Liver (tissue), 9 donors: ENCODE measurements around the gene PGA5. TPM values are rescaled to one million over a fixed set of nuclear protein-coding genes. Genes with fewer than 3 reads are reported as not detected.

Experiments
- DNase-seq: peaks from one replicate; pipeline ENCODE4 v3.0.0-alpha.2; 2017; ENCODE audit warnings: low spot score
- H3K27ac ChIP-seq, 2 donors: one replicate each; pipeline ENCODE4 v1.7.0; 2013; ENCODE audit warnings: inconsistent platforms in 2 of 2, low read length in 2 of 2, control low read depth in 1 of 2, low read depth in 1 of 2, mild to moderate bottlenecking in 1 of 2
- H3K27me3 ChIP-seq, 4 donors: one replicate each; pipeline versions ENCODE4 v1.6.1 to v1.7.0; 2013; ENCODE audit warnings: low read length in 3 of 4, inconsistent platforms in 1 of 4, mild to moderate bottlenecking in 1 of 4, moderate library complexity in 1 of 4; ENCODE audit not compliant: control insufficient read depth in 4 of 4, insufficient read depth in 4 of 4
- H3K36me3 ChIP-seq, 4 donors: one replicate each; pipeline versions ENCODE4 v1.6.1 to v1.7.0; 2013; ENCODE audit warnings: low read length in 3 of 4, mild to moderate bottlenecking in 3 of 4, low read depth in 1 of 4, moderate library complexity in 1 of 4; ENCODE audit not compliant: control insufficient read depth in 4 of 4, insufficient read depth in 3 of 4
- H3K4me1 ChIP-seq, 4 donors: one replicate each; pipeline versions ENCODE4 v1.6.1 to v1.7.0; 2013; ENCODE audit warnings: low read length in 3 of 4, mild to moderate bottlenecking in 3 of 4, moderate library complexity in 1 of 4; ENCODE audit not compliant: control insufficient read depth in 4 of 4, insufficient read depth in 4 of 4
- H3K4me3 ChIP-seq, 3 donors: one replicate each; pipeline versions ENCODE4 v1.6.1 to v1.7.0; 2013; ENCODE audit warnings: low read length in 3 of 3, control low read depth in 1 of 3, low read depth in 1 of 3, mild to moderate bottlenecking in 1 of 3
- H3K9ac ChIP-seq, 2 donors: one replicate each; pipeline ENCODE4 v1.7.0; 2013; ENCODE audit warnings: low read length in 2 of 2, mild to moderate bottlenecking in 2 of 2, moderate library complexity in 2 of 2, control low read depth in 1 of 2, low read depth in 1 of 2
- H3K9me3 ChIP-seq, 4 donors: one replicate each; pipeline versions ENCODE4 v1.6.1 to v1.7.0; 2013; ENCODE audit warnings: low read length in 3 of 4; ENCODE audit not compliant: control insufficient read depth in 4 of 4
- EGR1 ChIP-seq, 2 donors: IDR thresholded peaks; 2 replicates each; pipeline ENCODE4 v1.6.1; 2016 to 2018; ENCODE audit warnings: antibody characterized with exemption in 2 of 2, low read depth in 2 of 2
- FOXA1 ChIP-seq: IDR thresholded peaks from 2 replicates; pipeline ENCODE4 v1.6.1; 2016; ENCODE audit warnings: antibody characterized with exemption
- FOXA2 ChIP-seq: IDR thresholded peaks from 2 replicates; pipeline ENCODE4 v1.6.1; 2016; ENCODE audit warnings: antibody characterized with exemption
- GABPA ChIP-seq, 2 donors: IDR thresholded peaks in 1 of 2; conservative IDR thresholded peaks in 1 of 2; 2 replicates each; pipeline ENCODE4 v1.6.1; 2016; ENCODE audit warnings: antibody characterized with exemption in 2 of 2, mild to moderate bottlenecking in 1 of 2, moderate library complexity in 1 of 2
- HNF4A ChIP-seq, 2 donors: conservative IDR thresholded peaks; 2 replicates each; pipeline ENCODE4 v1.6.1; 2016; ENCODE audit warnings: antibody characterized with exemption in 2 of 2, mild to moderate bottlenecking in 2 of 2
- HNF4G ChIP-seq: IDR thresholded peaks from 2 replicates; pipeline ENCODE4 v1.6.1; 2016; ENCODE audit warnings: antibody characterized with exemption
- JUND ChIP-seq, 2 donors: IDR thresholded peaks; 2 replicates each; pipeline ENCODE4 v1.6.1; 2016; ENCODE audit warnings: antibody characterized with exemption in 2 of 2
- NR2F2 ChIP-seq: IDR thresholded peaks from 2 replicates; pipeline ENCODE4 v1.6.1; 2016; ENCODE audit warnings: antibody characterized with exemption
- RXRA ChIP-seq, 2 donors: IDR thresholded peaks; 2 replicates each; pipeline ENCODE4 v1.6.1; 2017 to 2018; ENCODE audit warnings: antibody characterized with exemption in 2 of 2, mild to moderate bottlenecking in 1 of 2
- SP1 ChIP-seq: IDR thresholded peaks from 2 replicates; pipeline ENCODE4 v1.6.1; 2018; ENCODE audit warnings: antibody characterized with exemption, mild to moderate bottlenecking
- TAF1 ChIP-seq: conservative IDR thresholded peaks from 2 replicates; pipeline ENCODE4 v1.6.1; 2016; ENCODE audit warnings: antibody characterized with exemption, mild to moderate bottlenecking
- YY1 ChIP-seq: IDR thresholded peaks from 2 replicates; pipeline ENCODE4 v1.6.1; 2016; ENCODE audit warnings: antibody characterized with exemption, mild to moderate bottlenecking
- whole genome bisulfite sequencing: extraction: QIAGEN DNeasy Blood & Tissue Kit; methylation state at CpG from one replicate; pipeline ENCODE4 v1.1.7; 2013; 5-methylcytosine and 5-hydroxymethylcytosine counted together
- polyA plus RNA-seq, 2 donors: library from polyadenylated mRNA; stranded (reverse) in 1 of 2; unstranded in 1 of 2; fragments of 200-250 nt in 1 of 2; fragments of >200 nt in 1 of 2; fragmentation: Nextera tagmentation in 1 of 2; extraction: Ambion mirVana in 1 of 2; gene quantifications; one replicate each; pipeline versions ENCODE4 v1.2.1 to v1.2.3, GENCODE V29; 2013 to 2015
- total RNA-seq, 2 donors: library from RNA; depleted of rRNA; stranded (reverse); fragments of >200 nt; gene quantifications; one replicate each; pipeline ENCODE4 v1.2.3, GENCODE V29; 2014
- TF ChIP-seq, protein P1 (sequence below): IDR thresholded peaks from 2 replicates; pipeline ENCODE4 v1.6.1; 2016; ENCODE audit warnings: antibody characterized with exemption
- TF ChIP-seq, protein P2 (sequence below): IDR thresholded peaks from 2 replicates; pipeline ENCODE4 v1.6.1; 2016; ENCODE audit warnings: antibody characterized with exemption
- TF ChIP-seq, protein P3 (sequence below): fragments of 150-350 bp; IDR thresholded peaks from 2 replicates; pipeline ENCODE4 v1.5.1; 2017; ENCODE audit warnings: improper control_type of control experiment, low read depth, low read length; ENCODE audit not compliant: missing input control
- TF ChIP-seq, protein P4 (sequence below): IDR thresholded peaks from 2 replicates; pipeline ENCODE4 v1.6.1; 2016; ENCODE audit warnings: antibody characterized with exemption
- TF ChIP-seq, protein P5 (sequence below): IDR thresholded peaks from 2 replicates; pipeline ENCODE4 v1.6.1; 2016; ENCODE audit warnings: antibody characterized with exemption, mild to moderate bottlenecking
- donor health status: healthy.
- donor health status: healthy.
- donor health status: healthy.
- donor health status: healthy.
- donor health status: healthy.

Gene PGA5
- total and polyA plus RNA-seq, 4 donors: 0.31 to 1.7 (median 0.40) TPM; not detected in 1

DNA sequence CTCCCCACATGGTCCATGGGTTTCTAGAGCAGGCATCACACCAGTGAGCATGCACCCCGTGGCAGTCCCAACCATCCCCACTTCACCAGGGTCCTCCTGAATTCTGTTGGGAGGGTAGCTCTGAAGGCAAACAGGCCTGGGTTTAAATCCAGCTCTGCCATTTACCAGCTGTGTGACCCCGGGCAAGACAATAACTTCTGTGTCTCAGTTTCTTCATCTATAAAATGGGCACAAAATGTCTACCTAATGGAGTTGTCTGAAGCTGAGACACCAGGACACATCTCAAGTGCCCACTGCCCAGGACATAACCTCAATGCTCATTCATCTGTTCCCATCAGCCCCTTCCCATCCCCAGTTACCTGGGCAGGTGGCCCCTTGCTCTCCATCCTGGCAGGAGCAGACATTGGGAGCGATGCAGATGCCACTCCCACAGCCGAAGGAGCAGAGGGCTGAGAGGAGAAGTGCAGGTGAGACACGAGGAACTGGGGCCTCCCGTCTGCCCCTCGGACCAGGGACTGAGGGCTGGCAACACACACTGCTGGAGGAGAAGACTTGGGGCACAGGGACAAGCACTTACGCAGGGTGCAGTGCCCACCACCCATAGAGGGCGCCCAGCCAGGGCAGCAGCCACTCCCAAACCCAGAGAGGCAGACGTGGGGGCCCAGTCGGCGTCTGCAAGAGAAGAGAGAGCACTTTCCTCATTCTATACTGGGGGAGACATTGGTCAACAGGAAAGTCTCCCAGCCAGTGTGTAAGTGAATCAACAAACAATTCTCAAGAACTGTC, 50.1 kb downstream of the PGA5 start:
- H3K9me3 ChIP-seq: no peaks in the 10 kb centered on the region
- no peak overlapping the region for H3K9ac ChIP-seq
- no peak for DNase-seq
- WGBS: 88% methylated on average over 12 of the region's 12 CpGs
- TF ChIP-seq TAF1 (no peak), SP1 (no peak), HNF4A (conservative IDR thresholded peaks at IDR 0.05) (no peak), FOXA1 (no peak), NR2F2 (no peak), YY1 (no peak), JUND (IDR thresholded peaks at IDR 0.05) (no peak), GABPA (IDR thresholded peaks at IDR 0.05 in 1 of 2, conservative IDR thresholded peaks at IDR 0.05 in 1 of 2) (no peak), FOXA2 (no peak), RXRA (IDR thresholded peaks at IDR 0.05) (no peak), EGR1 (IDR thresholded peaks at IDR 0.05; ENCODE audit: low read depth in 2 of 2) (no peak), HNF4G (no peak)
- TF ChIP-seq, protein P1, sequence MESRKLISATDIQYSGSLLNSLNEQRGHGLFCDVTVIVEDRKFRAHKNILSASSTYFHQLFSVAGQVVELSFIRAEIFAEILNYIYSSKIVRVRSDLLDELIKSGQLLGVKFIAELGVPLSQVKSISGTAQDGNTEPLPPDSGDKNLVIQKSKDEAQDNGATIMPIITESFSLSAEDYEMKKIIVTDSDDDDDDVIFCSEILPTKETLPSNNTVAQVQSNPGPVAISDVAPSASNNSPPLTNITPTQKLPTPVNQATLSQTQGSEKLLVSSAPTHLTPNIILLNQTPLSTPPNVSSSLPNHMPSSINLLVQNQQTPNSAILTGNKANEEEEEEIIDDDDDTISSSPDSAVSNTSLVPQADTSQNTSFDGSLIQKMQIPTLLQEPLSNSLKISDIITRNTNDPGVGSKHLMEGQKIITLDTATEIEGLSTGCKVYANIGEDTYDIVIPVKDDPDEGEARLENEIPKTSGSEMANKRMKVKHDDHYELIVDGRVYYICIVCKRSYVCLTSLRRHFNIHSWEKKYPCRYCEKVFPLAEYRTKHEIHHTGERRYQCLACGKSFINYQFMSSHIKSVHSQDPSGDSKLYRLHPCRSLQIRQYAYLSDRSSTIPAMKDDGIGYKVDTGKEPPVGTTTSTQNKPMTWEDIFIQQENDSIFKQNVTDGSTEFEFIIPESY: no peak
- TF ChIP-seq, protein P2, sequence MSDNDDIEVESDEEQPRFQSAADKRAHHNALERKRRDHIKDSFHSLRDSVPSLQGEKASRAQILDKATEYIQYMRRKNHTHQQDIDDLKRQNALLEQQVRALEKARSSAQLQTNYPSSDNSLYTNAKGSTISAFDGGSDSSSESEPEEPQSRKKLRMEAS: no peak
- TF ChIP-seq, protein P3, sequence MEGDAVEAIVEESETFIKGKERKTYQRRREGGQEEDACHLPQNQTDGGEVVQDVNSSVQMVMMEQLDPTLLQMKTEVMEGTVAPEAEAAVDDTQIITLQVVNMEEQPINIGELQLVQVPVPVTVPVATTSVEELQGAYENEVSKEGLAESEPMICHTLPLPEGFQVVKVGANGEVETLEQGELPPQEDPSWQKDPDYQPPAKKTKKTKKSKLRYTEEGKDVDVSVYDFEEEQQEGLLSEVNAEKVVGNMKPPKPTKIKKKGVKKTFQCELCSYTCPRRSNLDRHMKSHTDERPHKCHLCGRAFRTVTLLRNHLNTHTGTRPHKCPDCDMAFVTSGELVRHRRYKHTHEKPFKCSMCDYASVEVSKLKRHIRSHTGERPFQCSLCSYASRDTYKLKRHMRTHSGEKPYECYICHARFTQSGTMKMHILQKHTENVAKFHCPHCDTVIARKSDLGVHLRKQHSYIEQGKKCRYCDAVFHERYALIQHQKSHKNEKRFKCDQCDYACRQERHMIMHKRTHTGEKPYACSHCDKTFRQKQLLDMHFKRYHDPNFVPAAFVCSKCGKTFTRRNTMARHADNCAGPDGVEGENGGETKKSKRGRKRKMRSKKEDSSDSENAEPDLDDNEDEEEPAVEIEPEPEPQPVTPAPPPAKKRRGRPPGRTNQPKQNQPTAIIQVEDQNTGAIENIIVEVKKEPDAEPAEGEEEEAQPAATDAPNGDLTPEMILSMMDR: no peak
- TF ChIP-seq, protein P4, sequence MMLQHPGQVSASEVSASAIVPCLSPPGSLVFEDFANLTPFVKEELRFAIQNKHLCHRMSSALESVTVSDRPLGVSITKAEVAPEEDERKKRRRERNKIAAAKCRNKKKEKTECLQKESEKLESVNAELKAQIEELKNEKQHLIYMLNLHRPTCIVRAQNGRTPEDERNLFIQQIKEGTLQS: no peak
- TF ChIP-seq, protein P5, sequence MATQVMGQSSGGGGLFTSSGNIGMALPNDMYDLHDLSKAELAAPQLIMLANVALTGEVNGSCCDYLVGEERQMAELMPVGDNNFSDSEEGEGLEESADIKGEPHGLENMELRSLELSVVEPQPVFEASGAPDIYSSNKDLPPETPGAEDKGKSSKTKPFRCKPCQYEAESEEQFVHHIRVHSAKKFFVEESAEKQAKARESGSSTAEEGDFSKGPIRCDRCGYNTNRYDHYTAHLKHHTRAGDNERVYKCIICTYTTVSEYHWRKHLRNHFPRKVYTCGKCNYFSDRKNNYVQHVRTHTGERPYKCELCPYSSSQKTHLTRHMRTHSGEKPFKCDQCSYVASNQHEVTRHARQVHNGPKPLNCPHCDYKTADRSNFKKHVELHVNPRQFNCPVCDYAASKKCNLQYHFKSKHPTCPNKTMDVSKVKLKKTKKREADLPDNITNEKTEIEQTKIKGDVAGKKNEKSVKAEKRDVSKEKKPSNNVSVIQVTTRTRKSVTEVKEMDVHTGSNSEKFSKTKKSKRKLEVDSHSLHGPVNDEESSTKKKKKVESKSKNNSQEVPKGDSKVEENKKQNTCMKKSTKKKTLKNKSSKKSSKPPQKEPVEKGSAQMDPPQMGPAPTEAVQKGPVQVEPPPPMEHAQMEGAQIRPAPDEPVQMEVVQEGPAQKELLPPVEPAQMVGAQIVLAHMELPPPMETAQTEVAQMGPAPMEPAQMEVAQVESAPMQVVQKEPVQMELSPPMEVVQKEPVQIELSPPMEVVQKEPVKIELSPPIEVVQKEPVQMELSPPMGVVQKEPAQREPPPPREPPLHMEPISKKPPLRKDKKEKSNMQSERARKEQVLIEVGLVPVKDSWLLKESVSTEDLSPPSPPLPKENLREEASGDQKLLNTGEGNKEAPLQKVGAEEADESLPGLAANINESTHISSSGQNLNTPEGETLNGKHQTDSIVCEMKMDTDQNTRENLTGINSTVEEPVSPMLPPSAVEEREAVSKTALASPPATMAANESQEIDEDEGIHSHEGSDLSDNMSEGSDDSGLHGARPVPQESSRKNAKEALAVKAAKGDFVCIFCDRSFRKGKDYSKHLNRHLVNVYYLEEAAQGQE: no peak
- H3K4me1 ChIP-seq: peaks cover 3 to 25% (median 13%) of the 10 kb centered on the region in 4 donors
- H3K36me3 ChIP-seq: no peaks in the 10 kb centered on the region
- H3K27me3 ChIP-seq: no peaks in the 10 kb centered on the region
- H3K27ac ChIP-seq: no peak overlapping the region
- H3K4me3 ChIP-seq: no peak overlapping the region
